ENCODE data around the gene ENTPD8.
A peak's percentile ranks its signal among the peaks of the same experiment; 100 is the strongest.

The ENTPD8 gene, protein sequence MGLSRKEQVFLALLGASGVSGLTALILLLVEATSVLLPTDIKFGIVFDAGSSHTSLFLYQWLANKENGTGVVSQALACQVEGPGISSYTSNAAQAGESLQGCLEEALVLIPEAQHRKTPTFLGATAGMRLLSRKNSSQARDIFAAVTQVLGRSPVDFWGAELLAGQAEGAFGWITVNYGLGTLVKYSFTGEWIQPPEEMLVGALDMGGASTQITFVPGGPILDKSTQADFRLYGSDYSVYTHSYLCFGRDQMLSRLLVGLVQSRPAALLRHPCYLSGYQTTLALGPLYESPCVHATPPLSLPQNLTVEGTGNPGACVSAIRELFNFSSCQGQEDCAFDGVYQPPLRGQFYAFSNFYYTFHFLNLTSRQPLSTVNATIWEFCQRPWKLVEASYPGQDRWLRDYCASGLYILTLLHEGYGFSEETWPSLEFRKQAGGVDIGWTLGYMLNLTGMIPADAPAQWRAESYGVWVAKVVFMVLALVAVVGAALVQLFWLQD

DNA sequence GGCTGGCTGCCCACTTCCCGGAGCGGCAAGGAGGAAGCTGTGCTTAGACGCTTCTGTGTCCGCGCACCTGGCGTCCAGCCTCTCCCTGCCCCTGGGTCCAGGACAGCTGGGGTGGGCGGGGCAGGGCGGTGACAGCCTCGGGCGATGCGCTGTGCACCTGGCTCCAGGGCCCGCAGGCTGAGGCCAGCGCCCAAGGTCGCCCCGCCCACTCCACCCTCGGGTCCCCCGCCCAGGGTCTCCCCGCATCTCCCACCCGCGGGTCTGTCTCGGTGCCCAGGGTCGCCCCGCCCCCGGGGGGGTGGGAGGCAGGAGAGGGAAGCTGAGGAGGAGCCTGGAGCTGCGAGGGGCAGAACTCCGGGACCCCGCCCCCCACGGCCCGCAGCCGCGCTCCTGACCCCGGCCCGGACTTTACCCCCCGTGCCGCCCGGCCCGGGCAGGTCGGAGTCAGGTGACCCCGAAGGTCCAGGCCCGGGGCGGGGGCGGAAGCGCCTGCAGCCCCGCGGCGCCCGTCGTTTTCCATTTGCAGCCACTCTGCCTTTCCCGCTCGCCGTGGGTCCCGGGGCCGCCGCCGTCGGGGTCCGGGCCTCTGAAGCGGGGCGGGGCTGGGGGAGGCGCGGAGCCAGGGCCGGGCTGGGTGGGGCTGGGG lies at the start of gene ENTPD8:
ENTPD8 (minus strand) TSS at position 69 of the 646 bp plus-strand sequence. CDS start 3,072 bp downstream, outside the sequence.
- H3K4me3 ChIP-seq (ENCODE audit: low read depth, low read length) = peak within 1 kb of the TSS; percentile 37
- TF ChIP-seq, protein P1, sequence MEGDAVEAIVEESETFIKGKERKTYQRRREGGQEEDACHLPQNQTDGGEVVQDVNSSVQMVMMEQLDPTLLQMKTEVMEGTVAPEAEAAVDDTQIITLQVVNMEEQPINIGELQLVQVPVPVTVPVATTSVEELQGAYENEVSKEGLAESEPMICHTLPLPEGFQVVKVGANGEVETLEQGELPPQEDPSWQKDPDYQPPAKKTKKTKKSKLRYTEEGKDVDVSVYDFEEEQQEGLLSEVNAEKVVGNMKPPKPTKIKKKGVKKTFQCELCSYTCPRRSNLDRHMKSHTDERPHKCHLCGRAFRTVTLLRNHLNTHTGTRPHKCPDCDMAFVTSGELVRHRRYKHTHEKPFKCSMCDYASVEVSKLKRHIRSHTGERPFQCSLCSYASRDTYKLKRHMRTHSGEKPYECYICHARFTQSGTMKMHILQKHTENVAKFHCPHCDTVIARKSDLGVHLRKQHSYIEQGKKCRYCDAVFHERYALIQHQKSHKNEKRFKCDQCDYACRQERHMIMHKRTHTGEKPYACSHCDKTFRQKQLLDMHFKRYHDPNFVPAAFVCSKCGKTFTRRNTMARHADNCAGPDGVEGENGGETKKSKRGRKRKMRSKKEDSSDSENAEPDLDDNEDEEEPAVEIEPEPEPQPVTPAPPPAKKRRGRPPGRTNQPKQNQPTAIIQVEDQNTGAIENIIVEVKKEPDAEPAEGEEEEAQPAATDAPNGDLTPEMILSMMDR (IDR thresholded peaks at IDR 0.05; ENCODE audit: low read depth, low read length) = no peak

DNA sequence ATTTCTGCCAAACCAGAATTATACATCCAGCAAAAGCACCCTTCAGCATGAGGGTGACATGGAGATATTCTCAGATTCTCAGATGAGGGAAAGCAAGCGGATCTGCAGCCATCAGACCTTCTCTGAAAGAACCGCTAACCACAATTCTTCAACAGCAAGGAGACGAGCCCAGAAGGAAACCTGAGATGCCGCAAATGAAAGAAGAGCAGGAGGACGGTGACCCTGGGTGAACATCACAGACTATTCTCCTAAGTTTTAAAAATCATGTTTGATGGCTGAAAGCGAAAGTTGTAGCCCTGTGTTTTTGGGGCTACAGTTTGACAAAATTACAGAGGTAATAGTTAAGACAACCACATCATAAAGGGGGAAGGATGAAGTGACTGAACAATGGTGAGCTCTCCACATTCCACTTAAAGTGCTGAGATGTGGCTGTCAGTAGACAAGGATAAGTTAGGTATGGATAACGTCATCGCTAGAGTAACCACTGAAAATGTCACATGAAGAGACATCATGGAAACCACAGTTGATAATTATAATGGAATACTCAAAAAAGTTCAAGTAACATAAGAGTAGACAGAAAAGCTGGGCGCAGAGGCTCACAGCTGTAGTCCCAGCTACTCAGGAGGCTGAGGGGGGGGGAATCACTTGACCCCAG lies 49.5 kb upstream of the ENTPD8 start:
- TF ChIP-seq, protein P1 (IDR thresholded peaks at IDR 0.05; ENCODE audit: low read depth, low read length) = no peak
- no peak overlapping the region for H3K4me3 ChIP-seq (ENCODE audit: low read depth, low read length)

DNA sequence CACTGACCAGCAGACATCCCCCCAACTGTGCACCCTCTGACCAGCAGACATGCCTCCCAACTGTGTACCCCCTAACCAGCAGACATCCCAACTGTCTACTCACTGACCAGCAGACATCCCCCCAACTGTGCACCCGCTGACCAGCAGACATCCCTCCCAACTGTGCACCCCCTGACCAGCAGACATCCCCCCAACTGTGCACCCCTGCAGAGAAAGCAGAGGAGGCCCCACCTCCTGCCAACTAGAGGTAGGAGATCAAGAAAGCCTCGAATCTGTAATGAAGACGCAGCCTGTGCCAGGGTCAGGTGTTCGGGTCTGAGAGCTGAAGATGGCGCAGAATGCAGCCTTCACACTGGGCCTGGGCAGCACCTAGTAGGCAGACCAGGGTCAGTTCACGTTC lies 47.7 kb upstream of the ENTPD8 start:
- TF ChIP-seq, protein P1 (IDR thresholded peaks at IDR 0.05; ENCODE audit: low read depth, low read length) = no peak
- no peak overlapping the region for H3K4me3 ChIP-seq (ENCODE audit: low read depth, low read length)

DNA sequence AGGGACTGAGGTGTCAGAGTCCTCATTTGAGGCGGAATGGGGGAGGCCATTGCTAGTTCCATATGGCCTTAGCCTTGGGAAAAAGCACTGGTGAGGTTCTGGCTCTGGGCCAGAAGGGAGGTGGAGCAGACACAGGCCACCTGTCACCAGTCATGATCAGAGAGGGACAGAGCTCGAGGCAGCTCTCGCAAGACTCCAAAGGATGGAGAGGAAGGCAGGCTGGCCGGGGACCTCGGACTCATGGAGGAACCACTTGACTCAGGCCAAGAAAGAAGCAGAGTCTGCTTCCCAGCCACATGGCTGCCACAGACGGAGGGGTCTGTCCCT lies 47.1 kb upstream of the ENTPD8 start:
- no peak overlapping the region for H3K4me3 ChIP-seq (ENCODE audit: low read depth, low read length)
- TF ChIP-seq, protein P1 (IDR thresholded peaks at IDR 0.05; ENCODE audit: low read depth, low read length) = no peak

DNA sequence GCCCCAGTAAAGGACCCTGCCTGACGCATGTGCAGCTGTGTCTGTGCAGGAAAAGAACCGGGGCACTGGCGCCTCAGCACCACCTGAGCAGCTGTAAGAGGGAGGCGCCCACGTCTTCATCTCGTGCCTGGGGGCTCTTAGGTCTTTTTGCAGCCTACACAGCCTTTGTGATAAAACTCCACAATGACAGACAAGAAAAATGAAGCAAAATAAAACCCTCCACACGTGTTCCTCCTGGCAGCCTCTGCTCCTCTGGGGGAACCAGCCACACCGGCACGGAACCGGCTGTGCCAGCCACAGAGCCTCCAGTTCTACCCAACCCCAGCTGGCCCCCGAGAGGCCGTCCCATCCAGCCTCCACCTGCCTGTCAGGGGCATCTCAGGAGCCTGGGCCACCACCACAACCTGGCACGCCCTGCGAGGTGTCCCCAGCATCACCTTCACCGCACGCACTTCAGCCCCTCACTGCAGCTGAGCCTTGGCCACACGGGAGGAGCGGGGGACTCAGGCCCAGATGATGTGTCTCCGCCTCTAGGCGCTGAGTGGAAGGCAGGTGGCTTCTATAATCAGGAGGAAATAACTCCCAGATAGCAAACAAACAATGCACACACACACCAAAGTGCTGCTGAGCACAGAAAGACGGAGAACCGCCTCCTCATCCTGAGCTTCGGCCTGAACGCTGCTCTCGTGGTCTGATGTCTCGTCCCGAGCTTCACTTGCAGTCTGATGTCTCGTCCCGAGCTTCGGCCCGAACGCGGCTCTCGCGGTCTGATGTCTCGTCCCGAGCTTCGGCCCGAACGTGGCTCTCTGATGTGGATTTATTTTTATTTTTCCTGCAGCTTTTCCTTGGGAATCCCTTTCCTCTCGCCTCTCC lies 46.5 kb upstream of the ENTPD8 start:
- no peak overlapping the region for H3K4me3 ChIP-seq (ENCODE audit: low read depth, low read length)
- TF ChIP-seq, protein P1 (IDR thresholded peaks at IDR 0.05; ENCODE audit: low read depth, low read length) = no peak

DNA sequence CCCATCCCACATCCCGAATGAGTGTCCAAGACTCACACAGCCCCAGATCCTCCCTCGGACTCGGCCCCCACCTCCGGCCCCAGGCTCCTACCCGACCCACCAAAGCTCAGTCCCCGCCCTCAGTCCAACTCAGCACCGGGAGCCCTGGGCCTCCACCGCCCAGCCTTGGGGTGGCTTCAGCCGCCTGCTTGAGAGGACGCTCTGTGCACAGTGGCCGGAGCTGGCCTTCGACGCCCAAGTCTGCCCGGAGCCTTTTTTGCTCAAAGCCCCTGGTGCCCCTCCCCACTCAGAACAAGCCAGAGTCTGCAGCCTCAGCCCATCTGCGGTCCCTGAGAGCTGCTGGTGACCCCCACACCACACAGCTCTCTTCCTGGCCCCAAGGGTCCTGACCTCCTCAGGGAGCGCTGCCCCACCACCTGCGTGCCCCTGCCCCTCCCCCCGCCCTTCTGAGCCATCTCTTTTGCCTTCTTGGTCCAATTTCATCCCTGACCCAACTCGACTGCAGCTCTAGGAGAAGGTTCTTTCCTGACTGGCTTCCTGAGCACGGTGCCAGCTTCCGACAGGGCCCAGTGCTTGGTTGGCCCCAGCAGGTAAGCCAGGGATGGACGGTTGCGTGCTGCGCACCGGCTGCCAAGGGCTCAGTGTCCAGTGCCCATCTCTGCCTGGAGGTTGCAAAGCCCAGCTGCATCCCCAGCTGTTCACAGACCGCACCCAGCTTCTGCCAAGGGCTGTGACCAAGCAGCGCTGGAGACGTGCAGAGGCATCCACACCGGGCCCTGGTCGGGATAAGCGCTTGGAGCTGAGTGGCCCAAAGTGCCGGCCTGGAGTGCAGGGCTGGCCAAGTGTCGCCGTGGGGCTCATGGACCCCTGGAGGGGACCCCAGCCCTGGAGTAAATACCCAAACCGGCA lies 45.6 kb upstream of the ENTPD8 start:
- H3K4me3 ChIP-seq (ENCODE audit: low read depth, low read length) = no peak overlapping the region
- TF ChIP-seq, protein P1 (IDR thresholded peaks at IDR 0.05; ENCODE audit: low read depth, low read length) = no peak
